Osteocyte (in vitro differentiated cells): ENCODE data around the gene CTLA4. TPM values are rescaled to one million over a fixed set of nuclear protein-coding genes. Genes with fewer than 3 reads are reported as not detected.

Experiments
- DNase-seq: peaks from one replicate; pipeline ENCODE4 v3.0.0; 2021; ENCODE audit warnings: mixed read lengths; ENCODE audit not compliant: unreplicated experiment; ENCODE audit errors: extremely low spot score
- H3K27ac Mint-ChIP-seq: one replicate; pipeline ENCODE4 v1.8.0; 2021; ENCODE audit warnings: mild to moderate bottlenecking, mixed read lengths; ENCODE audit not compliant: unreplicated experiment
- H3K27me3 Mint-ChIP-seq: one replicate; pipeline ENCODE4 v1.8.0; 2021; ENCODE audit warnings: mixed read lengths; ENCODE audit not compliant: unreplicated experiment
- H3K36me3 Mint-ChIP-seq: one replicate; pipeline ENCODE4 v1.8.0; 2021; ENCODE audit warnings: mixed read lengths; ENCODE audit not compliant: unreplicated experiment
- H3K4me1 Mint-ChIP-seq: one replicate; pipeline ENCODE4 v1.8.0; 2021; ENCODE audit warnings: mixed read lengths; ENCODE audit not compliant: unreplicated experiment
- H3K4me3 Mint-ChIP-seq: one replicate; pipeline ENCODE4 v1.8.0; 2021; ENCODE audit warnings: mild to moderate bottlenecking, moderate library complexity, mixed read lengths; ENCODE audit not compliant: unreplicated experiment
- H3K9me3 Mint-ChIP-seq: one replicate; pipeline ENCODE4 v1.8.0; 2021; ENCODE audit warnings: mixed read lengths; ENCODE audit not compliant: unreplicated experiment
- CTCF ChIP-seq: fragments of 200-600 bp; sonication (generic); IDR thresholded peaks from 2 replicates; pipeline ENCODE4 v1.5.0; 2021; ENCODE audit warnings: antibody characterized with exemption, mild to moderate bottlenecking, moderate library complexity
- total RNA-seq: library from RNA; stranded (reverse); gene quantifications from 2 replicates; pipeline ENCODE4 v1.2.1, GENCODE V29; 2021

Gene CTLA4
- total RNA-seq, 1 donor from 2014 or later: not detected

- Mint-ChIP-seq H3K9me3 (peaks cover 10% of the 10 kb centered on the region), H3K4me3 (no peak overlapping the region), H3K36me3 (no peaks in the 10 kb centered on the region), H3K27ac (no peak overlapping the region), H3K27me3 (peaks cover 12% of the 10 kb centered on the region), H3K4me1 (no peaks in the 10 kb centered on the region)
- DNase-seq: no peak
- TF ChIP-seq CTCF: no peak
Measured at GRCh38 chr2:203900253-203900652, 32.7 kb downstream of the CTLA4 start.

GRCh38 chr2:203904022-203904421 is 36.5 kb downstream of the CTLA4 start:
- peaks cover 2% of the 10 kb centered on the region for H3K4me1 Mint-ChIP-seq
- peaks cover 10% of the 10 kb centered on the region for H3K9me3 Mint-ChIP-seq
- H3K4me3 Mint-ChIP-seq: no peak overlapping the region
- no peak for DNase-seq
- no peak overlapping the region for H3K27ac Mint-ChIP-seq
- no peaks in the 10 kb centered on the region for H3K36me3 Mint-ChIP-seq
- TF ChIP-seq CTCF: no peak
- H3K27me3 Mint-ChIP-seq: no peaks in the 10 kb centered on the region

GRCh38 chr2:203905656-203906055 is 38.1 kb downstream of the CTLA4 start:
- Mint-ChIP-seq H3K27ac (no peak overlapping the region), H3K9me3 (peaks cover 10% of the 10 kb centered on the region), H3K4me3 (no peak overlapping the region), H3K36me3 (no peaks in the 10 kb centered on the region), H3K27me3 (no peaks in the 10 kb centered on the region), H3K4me1 (peaks cover 13% of the 10 kb centered on the region)
- DNase-seq: no peak
- TF ChIP-seq CTCF: no peak

GRCh38 chr2:203908066-203908796 is 40.7 kb downstream of the CTLA4 start:
- H3K4me1 Mint-ChIP-seq: peaks cover 13% of the 10 kb centered on the region
- no peaks in the 10 kb centered on the region for H3K27me3 Mint-ChIP-seq
- no peak for DNase-seq
- H3K9me3 Mint-ChIP-seq: no peaks in the 10 kb centered on the region
- no peak for TF ChIP-seq CTCF
- H3K4me3 Mint-ChIP-seq: no peak overlapping the region
- no peak overlapping the region for H3K27ac Mint-ChIP-seq
- H3K36me3 Mint-ChIP-seq: no peaks in the 10 kb centered on the region

GRCh38 chr2:203908797-203909185 is 41.2 kb downstream of the CTLA4 start:
- no peak for DNase-seq
- Mint-ChIP-seq H3K4me3 (no peak overlapping the region), H3K36me3 (no peaks in the 10 kb centered on the region), H3K27me3 (peaks cover under 1% of the 10 kb centered on the region), H3K27ac (peak overlapping the region; percentile 40), H3K4me1 (peaks cover 13% of the 10 kb centered on the region), H3K9me3 (no peaks in the 10 kb centered on the region)
- TF ChIP-seq CTCF: no peak
